ENCODE measurements around the gene LRRC41. TPM values are rescaled to one million over a fixed set of nuclear protein-coding genes. Genes with fewer than 3 reads are reported as not detected.

Gene LRRC41
- total RNA-seq, 6 donors from 2014 or later = 49.7 to 97.4 (median 52.8) TPM

DNA sequence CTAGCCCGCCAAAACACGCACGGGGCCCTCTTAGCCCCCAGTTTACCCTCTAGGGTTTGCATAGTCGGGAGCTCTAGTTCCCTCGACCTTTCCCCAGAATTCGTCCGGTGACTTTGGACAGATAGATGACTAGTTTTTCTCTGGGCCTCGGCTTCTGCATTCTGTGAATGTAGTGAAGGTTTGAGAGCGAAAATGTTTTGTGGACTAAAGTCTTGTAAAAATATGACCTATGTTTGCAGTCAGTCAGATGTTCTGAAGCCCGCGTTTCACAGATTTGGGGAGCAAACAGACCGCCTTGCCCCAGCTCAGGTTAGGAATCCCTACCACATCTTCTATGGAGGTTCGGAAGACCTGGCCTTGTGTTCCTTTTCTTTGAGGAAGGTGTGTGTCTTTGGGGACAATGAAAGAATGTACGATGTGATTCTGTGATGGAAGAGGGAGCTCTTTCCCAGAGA, 483 bp upstream of the LRRC41 start:
- DNase-seq = no peak
- no peak for ATAC-seq (ENCODE audit: low FRiP score in 2 of 2)
- H3K9me3 ChIP-seq = no peaks in the 10 kb centered on the region
- H3K4me1 ChIP-seq = peaks cover 32 to 47% (median 34%) of the 10 kb centered on the region in 4 donors
- WGBS, 2 donors = 0% methylated on average over 14 of the region's 14 CpGs
- no peak for TF ChIP-seq POLR2A (IDR thresholded peaks at IDR 0.05)
- TF ChIP-seq CTCF (IDR thresholded peaks at IDR 0.05) = no peak
- TF ChIP-seq POLR2AphosphoS5 (IDR thresholded peaks at IDR 0.05) = no peak
- no peak for TF ChIP-seq EP300 (IDR thresholded peaks at IDR 0.05)
- peak overlapping the region; percentile 95 to 99 (median 98) for H3K27ac ChIP-seq
- H3K36me3 ChIP-seq = no peaks in the 10 kb centered on the region
- peak overlapping the region; percentile 60 to 89 (median 74) for H3K4me3 ChIP-seq
- H3K27me3 ChIP-seq = no peaks in the 10 kb centered on the region

GRCh38 chr1:46302641-46303037, 777 bp downstream of the LRRC41 start:
- DNase-seq (peak in 1 of 2 donors; percentile 91), ATAC-seq (ENCODE audit: low FRiP score in 2 of 2) (peak; percentile 22 to 57)
- H3K36me3 ChIP-seq = peaks cover 1 to 4% (median 3%) of the 10 kb centered on the region in 4 donors
- no peaks in the 10 kb centered on the region for H3K27me3 ChIP-seq
- H3K9me3 ChIP-seq = no peaks in the 10 kb centered on the region
- TF ChIP-seq EP300 (IDR thresholded peaks at IDR 0.05) = no peak
- no peak for TF ChIP-seq POLR2AphosphoS5 (IDR thresholded peaks at IDR 0.05)
- no peak for TF ChIP-seq POLR2A (IDR thresholded peaks at IDR 0.05)
- no peak for TF ChIP-seq CTCF (IDR thresholded peaks at IDR 0.05)
- peak overlapping the region; percentile 60 to 89 (median 74) for H3K4me3 ChIP-seq
- peaks cover 32 to 49% (median 38%) of the 10 kb centered on the region in 4 donors for H3K4me1 ChIP-seq
- 0 to 1% methylated on average over 11 to 22 of the region's 32 CpGs for WGBS, 2 donors
- peak overlapping the region; percentile 95 to 99 (median 98) for H3K27ac ChIP-seq

- ATAC-seq (ENCODE audit: low FRiP score in 2 of 2) = peak; percentile 50 to 58
Observed at GRCh38 chr1:46301808-46302640, 1.4 kb downstream of the LRRC41 start.

DNA sequence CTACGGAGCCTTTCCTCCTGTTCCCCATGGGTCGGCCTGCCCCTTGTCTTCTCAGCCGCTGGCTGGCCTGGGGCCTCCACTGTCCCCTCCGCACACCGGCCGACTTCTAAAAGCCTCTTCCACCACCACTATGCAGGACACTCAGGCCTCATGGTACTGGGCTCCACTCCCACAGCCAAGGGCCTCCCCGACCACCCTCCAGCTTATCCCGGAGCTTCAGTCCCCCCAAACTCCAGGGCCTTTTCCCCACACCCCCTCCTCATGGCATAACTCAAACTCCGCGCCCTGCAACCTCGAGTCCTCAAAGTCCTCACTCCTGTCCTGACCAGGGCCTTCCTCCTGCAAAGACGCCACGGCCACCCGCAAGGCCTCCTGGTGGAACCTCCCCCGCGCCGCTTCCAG, 2.0 kb downstream of the LRRC41 start:
- WGBS, 2 donors = 11 to 12% methylated on average over 13 to 17 of the region's 17 CpGs
- H3K4me3 ChIP-seq = peak overlapping the region; percentile 60 to 89 (median 74)
- peak overlapping the region; percentile 95 to 99 (median 98) for H3K27ac ChIP-seq
- peaks cover 32 to 39% (median 35%) of the 10 kb centered on the region in 4 donors for H3K4me1 ChIP-seq
- H3K36me3 ChIP-seq = peaks cover 7 to 16% (median 11%) of the 10 kb centered on the region in 4 donors
- ATAC-seq (ENCODE audit: low FRiP score in 2 of 2) (no peak), DNase-seq (no peak)
- H3K9me3 ChIP-seq = no peaks in the 10 kb centered on the region
- TF ChIP-seq POLR2AphosphoS5 (IDR thresholded peaks at IDR 0.05) = no peak
- no peak for TF ChIP-seq POLR2A (IDR thresholded peaks at IDR 0.05)
- TF ChIP-seq EP300 (IDR thresholded peaks at IDR 0.05) = no peak
- no peak for TF ChIP-seq CTCF (IDR thresholded peaks at IDR 0.05)
- no peaks in the 10 kb centered on the region for H3K27me3 ChIP-seq

More at GRCh38 chr1:46301808-46302640, 1.4 kb downstream of the LRRC41 start:
- TF ChIP-seq CTCF (IDR thresholded peaks at IDR 0.05) = peak; percentile 14 to 54 (median 38)
- TF ChIP-seq EP300 (IDR thresholded peaks at IDR 0.05) = no peak
- TF ChIP-seq POLR2A (IDR thresholded peaks at IDR 0.05) = peak in 2 of 4 donors; percentile 37 to 51
- no peak for TF ChIP-seq POLR2AphosphoS5 (IDR thresholded peaks at IDR 0.05)
- no peaks in the 10 kb centered on the region for H3K9me3 ChIP-seq
- H3K4me3 ChIP-seq = peak overlapping the region; percentile 60 to 89 (median 74)
- H3K36me3 ChIP-seq = peaks cover 7 to 10% (median 8%) of the 10 kb centered on the region in 4 donors
- H3K27ac ChIP-seq = peak overlapping the region; percentile 95 to 99 (median 98)
- 1 to 3% methylated on average over 14 to 74 of the region's 79 CpGs for WGBS, 2 donors
- peak; percentile 56 to 93 for DNase-seq
- no peaks in the 10 kb centered on the region for H3K27me3 ChIP-seq
- H3K4me1 ChIP-seq = peaks cover 32 to 43% (median 37%) of the 10 kb centered on the region in 4 donors
